Measurements from ENCODE around the gene ZNF683. TPM values are rescaled to one million over a fixed set of nuclear protein-coding genes. Genes with fewer than 3 reads are reported as not detected.

Gene ZNF683
- total and polyA plus RNA-seq, 9 of the 15 experiments (the other 6 are each of a cell fraction or from before 2014, with no cell fraction given): not detected

DNA sequence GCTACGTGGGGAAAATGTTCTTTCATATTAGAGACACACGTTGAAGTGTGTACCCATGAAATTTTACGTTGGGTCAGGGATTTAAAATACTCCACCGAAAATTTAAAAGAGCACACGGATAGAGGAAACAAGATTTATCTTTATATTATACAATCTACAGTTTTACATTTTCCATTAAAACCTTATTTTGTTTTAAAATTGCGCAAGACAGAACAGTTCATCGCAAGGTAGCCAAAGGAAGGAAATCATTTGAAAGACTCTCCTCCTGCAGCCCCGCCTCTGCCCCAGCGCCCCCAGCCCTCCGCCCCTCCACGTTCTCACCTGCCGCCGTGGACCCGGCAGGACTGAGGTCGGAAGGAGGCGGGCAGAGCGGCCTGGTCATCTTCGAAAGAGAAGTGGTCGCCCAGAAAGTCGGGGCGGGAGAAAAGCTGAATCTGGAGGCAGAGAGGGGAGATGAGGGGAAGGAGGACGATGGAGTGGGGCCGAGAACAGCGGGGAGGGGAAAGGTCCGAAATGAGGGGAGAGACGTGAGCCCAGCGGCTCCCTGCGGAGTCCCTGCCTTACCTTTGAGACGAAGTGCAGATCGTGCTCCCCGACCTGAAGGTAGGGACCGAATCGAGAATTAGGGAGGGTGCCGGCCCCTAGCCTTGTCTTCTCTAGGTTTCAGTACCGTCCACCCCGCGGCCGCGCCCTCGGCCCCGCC, 36.6 kb downstream of the ZNF683 start (continued):
- TF ChIP-seq ZBTB26 (CRISPR knock-in tag; IDR thresholded peaks at IDR 0.05): peak; percentile 67; the same call in 1 of the 2 replicates
- no peak for TF ChIP-seq ZNF354B (CRISPR knock-in tag; IDR thresholded peaks at IDR 0.05)
- no peak for TF ChIP-seq NR4A1 (CRISPR knock-in tag; IDR thresholded peaks at IDR 0.05)
- no peak for TF ChIP-seq NR4A1 (tag; IDR thresholded peaks at IDR 0.05)
- no peak for TF ChIP-seq ZC3H8 (IDR thresholded peaks at IDR 0.05)
- TF ChIP-seq ZNF57 (CRISPR knock-in tag; IDR thresholded peaks at IDR 0.05): no peak
- 0 out of 2 replicates have a peak, but pooled peaks have one; percentile 60 for TF ChIP-seq THRB (CRISPR knock-in tag; conservative IDR thresholded peaks at IDR 0.05)
- TF ChIP-seq ZNF551 (CRISPR knock-in tag; IDR thresholded peaks at IDR 0.05): no peak
- no peak for TF ChIP-seq MXI1 (IDR thresholded peaks at IDR 0.05; ENCODE audit: low read depth, low read length)
- TF ChIP-seq CEBPG (CRISPR knock-in tag; IDR thresholded peaks at IDR 0.05): no peak
- peak; percentile 90 to 94 for TF ChIP-seq CEBPG (tag; conservative IDR thresholded peaks at IDR 0.05 in 1 of 2, IDR thresholded peaks at IDR 0.05 in 1 of 2)
- TF ChIP-seq ZNF133 (CRISPR knock-in tag; IDR thresholded peaks at IDR 0.05): no peak
- no peak for TF ChIP-seq ZNF239 (CRISPR knock-in tag; IDR thresholded peaks at IDR 0.05)
- TF ChIP-seq ZNF184 (CRISPR knock-in tag; IDR thresholded peaks at IDR 0.05): no peak
- no peak for TF ChIP-seq RFX1 (IDR thresholded peaks at IDR 0.05)
- TF ChIP-seq CBFB (CRISPR knock-in tag; IDR thresholded peaks at IDR 0.05): no peak
- 0 out of 2 replicates have a peak, but pooled peaks have one; percentile 15 for TF ChIP-seq ZBTB40 (IDR thresholded peaks at IDR 0.05)
- TF ChIP-seq ZBTB40 (CRISPR knock-in tag; IDR thresholded peaks at IDR 0.05): no peak
- TF ChIP-seq GTF2A2 (tag; IDR thresholded peaks at IDR 0.05): no peak
